Esophagus muscularis mucosa (tissue), 4 donors: ENCODE data around the gene CADM3. TPM values are rescaled to one million over a fixed set of nuclear protein-coding genes. Genes with fewer than 3 reads are reported as not detected.

ENCODE experiments used
- DNase-seq: peaks from one replicate; pipeline ENCODE4 v3.0.0-alpha.2; 2017; ENCODE audit errors: extremely low spot score
- H3K27ac ChIP-seq, 4 donors: fragments of 200-600 bp; sonication (generic); replicated peaks in 1 of 4; 1 replicate in 3 of 4; 2 replicates in 1 of 4; pipeline ENCODE4 v1.5.1; 2016 to 2019; ENCODE audit warnings: mild to moderate bottlenecking in 1 of 4
- H3K27me3 ChIP-seq, 4 donors: fragments of 200-600 bp; sonication (generic); one replicate each; pipeline versions ENCODE4 v1.5.1 to v1.6.0; 2016 to 2019
- H3K36me3 ChIP-seq, 4 donors: fragments of 200-600 bp; sonication (generic); one replicate each; pipeline ENCODE4 v1.5.1; 2016 to 2019
- H3K4me1 ChIP-seq, 4 donors: fragments of 200-600 bp; sonication (generic); one replicate each; pipeline ENCODE4 v1.5.1; 2016 to 2019
- H3K4me3 ChIP-seq, 4 donors: fragments of 200-600 bp; sonication (generic); 1 replicate in 2 of 4; 2 replicates in 2 of 4; pipeline ENCODE4 v1.5.1; 2016 to 2019; ENCODE audit warnings: mild to moderate bottlenecking in 4 of 4, moderate library complexity in 1 of 4
- H3K9me3 ChIP-seq, 4 donors: fragments of 200-600 bp; sonication (generic); 1 replicate in 3 of 4; 2 replicates in 1 of 4; pipeline ENCODE4 v1.5.1; 2016 to 2019
- CTCF ChIP-seq, 3 experiments: fragments of 200-600 bp in 2 of 3; fragments of 450-650 bp in 1 of 3; sonication (generic) in 2 of 3; IDR thresholded peaks; one replicate each; pipeline ENCODE4 v1.5.1; 2017 to 2019; ENCODE audit warnings: antibody characterized with exemption in 3 of 3, mild to moderate bottlenecking in 2 of 3, moderate library complexity in 1 of 3
- EP300 ChIP-seq: sonication (generic); formaldehyde crosslinking; IDR thresholded peaks from one replicate; pipeline ENCODE4 v1.6.1; 2017; ENCODE audit warnings: antibody characterized with exemption
- POLR2A ChIP-seq: fragments of 450-650 bp; IDR thresholded peaks from one replicate; pipeline ENCODE4 v1.6.1; 2017; ENCODE audit warnings: antibody characterized with exemption, moderate library complexity, mild to moderate bottlenecking, low read depth
- POLR2AphosphoS5 ChIP-seq, 2 donors: sonication (generic); formaldehyde crosslinking; IDR thresholded peaks; one replicate each; pipeline ENCODE4 v1.6.1; 2017; ENCODE audit warnings: antibody characterized with exemption in 2 of 2
- WGBS: methylation state at CpG from one replicate; pipeline ENCODE4 v1.1.5; 2018; 5-methylcytosine and 5-hydroxymethylcytosine counted together
- intact Hi-C: fragments of 100-400 bp; cut with DNase I; formaldehyde crosslinking; loops from one replicate; pipeline ENCODE4 v1.15.1; 2023
- total RNA-seq, 4 donors: library from RNA; depleted of rRNA; stranded (reverse); fragments of >200 nt; gene quantifications; one replicate each; pipeline versions ENCODE4 v1.1.0 to v1.2.1, GENCODE V29; 2016

The CADM3 gene
- total RNA-seq, 4 donors from 2014 or later, result 10.8 to 24.7 (median 20.4) TPM

GRCh38 chr1:159141584-159142390 lies 29.6 kb upstream of the CADM3 start:
- Histone ChIP-seq H3K4me3 (no peak overlapping the region), H3K9me3 (no peaks in the 10 kb centered on the region), H3K4me1 (peaks cover 0 to 4% (median 0%) of the 10 kb centered on the region in 4 donors), H3K36me3 (no peaks in the 10 kb centered on the region), H3K27me3 (peaks cover 0 to 45% (median 0%) of the 10 kb centered on the region in 4 donors), H3K27ac (no peak overlapping the region)
- WGBS, result 19% methylated on average over 18 of the region's 18 CpGs
- TF ChIP-seq POLR2AphosphoS5 (IDR thresholded peaks at IDR 0.05), result no peak
- TF ChIP-seq CTCF (IDR thresholded peaks at IDR 0.05), result no peak
- no peak for TF ChIP-seq EP300
- intact Hi-C loops, result no loop called here
- DNase-seq, result no peak

GRCh38 chr1:159142391-159142663 lies 29.1 kb upstream of the CADM3 start:
- H3K9me3 ChIP-seq, result no peaks in the 10 kb centered on the region
- H3K4me1 ChIP-seq, result peaks cover 0 to 4% (median 0%) of the 10 kb centered on the region in 4 donors
- TF ChIP-seq POLR2AphosphoS5 (IDR thresholded peaks at IDR 0.05) (no peak), EP300 (no peak), CTCF (IDR thresholded peaks at IDR 0.05) (no peak), POLR2A (no peak)
- 47% methylated on average over 2 of the region's 2 CpGs for WGBS
- no peak for DNase-seq
- no peak overlapping the region for H3K27ac ChIP-seq
- no peak overlapping the region for H3K4me3 ChIP-seq
- H3K27me3 ChIP-seq, result peaks cover 0 to 39% (median 0%) of the 10 kb centered on the region in 4 donors
- intact Hi-C loops, result no loop called here
- H3K36me3 ChIP-seq, result no peaks in the 10 kb centered on the region

GRCh38 chr1:159142726-159143510 lies 28.5 kb upstream of the CADM3 start:
- intact Hi-C loops, result no loop called here

GRCh38 chr1:159144571-159144970 lies 26.8 kb upstream of the CADM3 start:
- WGBS, result 91% methylated on average over 3 of the region's 3 CpGs
- no peak for TF ChIP-seq EP300
- no peak for TF ChIP-seq CTCF (IDR thresholded peaks at IDR 0.05)
- TF ChIP-seq POLR2A, result no peak
- no peak for TF ChIP-seq POLR2AphosphoS5 (IDR thresholded peaks at IDR 0.05)

More at GRCh38 chr1:159142726-159143510, 28.5 kb upstream of the CADM3 start:
- no peak overlapping the region for H3K4me3 ChIP-seq
- H3K27ac ChIP-seq, result no peak overlapping the region
- no peaks in the 10 kb centered on the region for H3K9me3 ChIP-seq
- no peak for DNase-seq
- TF ChIP-seq CTCF (IDR thresholded peaks at IDR 0.05), result no peak
- TF ChIP-seq POLR2AphosphoS5 (IDR thresholded peaks at IDR 0.05), result no peak
- TF ChIP-seq POLR2A, result no peak
- no peak for TF ChIP-seq EP300
- WGBS, result 49% methylated on average over 5 of the region's 5 CpGs
- H3K27me3 ChIP-seq, result peaks cover 0 to 34% (median 0%) of the 10 kb centered on the region in 4 donors
- H3K36me3 ChIP-seq, result no peaks in the 10 kb centered on the region
- H3K4me1 ChIP-seq, result peaks cover 0 to 4% (median 0%) of the 10 kb centered on the region in 4 donors

More at GRCh38 chr1:159144571-159144970, 26.8 kb upstream of the CADM3 start:
- intact Hi-C loops, result no loop called here
- Histone ChIP-seq H3K4me3 (no peak overlapping the region), H3K27me3 (peaks cover 0 to 19% (median 0%) of the 10 kb centered on the region in 4 donors), H3K4me1 (peaks cover 0 to 4% (median 0%) of the 10 kb centered on the region in 4 donors), H3K9me3 (no peaks in the 10 kb centered on the region), H3K27ac (no peak overlapping the region), H3K36me3 (no peaks in the 10 kb centered on the region)
- DNase-seq, result no peak
